HG03460 (cell line): Measurements from ENCODE around the gene SPINK7.

Experiments used
- ATAC-seq: cut with Tn5 transposase; IDR thresholded peaks from one replicate; pipeline ENCODE4 v1.9.1; 2021; ENCODE audit not compliant: unreplicated experiment

Gene SPINK7

GRCh38 chr5:148343603-148344487 lies 31.6 kb downstream of the SPINK7 start:
- ATAC-seq = no peak

GRCh38 chr5:148347706-148348105 lies 35.5 kb downstream of the SPINK7 start:
- no peak for ATAC-seq

- ATAC-seq = no peak
Measured at GRCh38 chr5:148352696-148353095, 40.5 kb downstream of the SPINK7 start.

- ATAC-seq = no peak
Measured at GRCh38 chr5:148353634-148354033, 41.4 kb downstream of the SPINK7 start.

GRCh38 chr5:148364343-148364742 lies 52.1 kb downstream of the SPINK7 start:
- ATAC-seq = no peak
